HepG2 (cell line): ENCODE measurements around the gene CKAP2L. TPM values are rescaled to one million over a fixed set of nuclear protein-coding genes. Genes with fewer than 3 reads are reported as not detected.

ENCODE experiments used
- KDM2A ChIP-seq: sonication (generic); formaldehyde crosslinking; IDR thresholded peaks from 2 replicates; pipeline ENCODE4 v1.4.0; 2020; ENCODE audit warnings: low read depth, missing genetic modification reagents, borderline replicate concordance
- NFE2L2 ChIP-seq: fragments of 150-350 bp; IDR thresholded peaks from 2 replicates; pipeline ENCODE4 v1.6.1; 2014; ENCODE audit warnings: low read length
- NFRKB ChIP-seq: fragments of 450-650 bp; IDR thresholded peaks from 2 replicates; pipeline ENCODE4 v1.6.1; 2017
- NR2F6 ChIP-seq, 2 experiments: IDR thresholded peaks; 2 replicates each; pipeline ENCODE4 v1.6.1; 2016; ENCODE audit warnings: antibody characterized with exemption in 1 of 2, mild to moderate bottlenecking in 1 of 2
- PATZ1 ChIP-seq: sonication (generic); formaldehyde crosslinking; IDR thresholded peaks from 2 replicates; pipeline ENCODE4 v1.4.0; 2020; ENCODE audit warnings: missing genetic modification reagents
- PHF20 ChIP-seq: sonication (generic); formaldehyde crosslinking; IDR thresholded peaks from 2 replicates; pipeline ENCODE4 v1.5.0; 2020; ENCODE audit warnings: mild to moderate bottlenecking, missing genetic modification reagents
- POLR2A ChIP-seq, 2 experiments: IDR thresholded peaks; 2 replicates each; pipeline ENCODE4 v1.6.1; 2011; ENCODE audit warnings: low read depth in 2 of 2, low read length in 2 of 2, mild to moderate bottlenecking in 1 of 2, moderate library complexity in 1 of 2; ENCODE audit not compliant: insufficient read depth in 1 of 2
- RCOR2 ChIP-seq: IDR thresholded peaks from 2 replicates; pipeline ENCODE4 v1.6.1; 2016; ENCODE audit warnings: missing biosample characterization, missing genetic modification reagents
- SP2 ChIP-seq: sonication (generic); formaldehyde crosslinking; IDR thresholded peaks from 2 replicates; pipeline ENCODE4 v1.5.1; 2020; ENCODE audit warnings: mild to moderate bottlenecking, missing genetic modification reagents
- YEATS4 ChIP-seq: sonication (generic); formaldehyde crosslinking; IDR thresholded peaks from 2 replicates; pipeline ENCODE4 v1.4.0; 2020; ENCODE audit warnings: missing genetic modification reagents, borderline replicate concordance
- ZBTB14 ChIP-seq: sonication (generic); formaldehyde crosslinking; IDR thresholded peaks from 2 replicates; pipeline ENCODE4 v1.4.0; 2020; ENCODE audit warnings: missing genetic modification reagents
- ZBTB40 ChIP-seq, 2 experiments: fragments of 450-650 bp in 1 of 2; sonication (generic) in 1 of 2; formaldehyde crosslinking in 1 of 2; IDR thresholded peaks; 2 replicates each; pipeline versions ENCODE4 v1.6.1 to v1.8.0; 2016 to 2022; ENCODE audit warnings: antibody characterized with exemption in 1 of 2, mild to moderate bottlenecking in 1 of 2, missing genetic modification reagents in 1 of 2
- ZBTB7B ChIP-seq: sonication (generic); formaldehyde crosslinking; IDR thresholded peaks from 2 replicates; pipeline ENCODE4 v1.4.0; 2020; ENCODE audit warnings: missing genetic modification reagents
- ZNF317 ChIP-seq: sonication (generic); formaldehyde crosslinking; IDR thresholded peaks from 2 replicates; pipeline ENCODE4 v1.5.0; 2020; ENCODE audit warnings: mild to moderate bottlenecking, missing genetic modification reagents
- ZNF432 ChIP-seq: sonication (generic); formaldehyde crosslinking; IDR thresholded peaks from 2 replicates; pipeline ENCODE4 v1.5.0; 2020; ENCODE audit warnings: missing genetic modification reagents, mild to moderate bottlenecking, borderline replicate concordance
- ZNF615 ChIP-seq: sonication (generic); formaldehyde crosslinking; IDR thresholded peaks from 2 replicates; pipeline ENCODE4 v1.5.0; 2020; ENCODE audit warnings: mild to moderate bottlenecking, missing genetic modification reagents, borderline replicate concordance
- ZNF75D ChIP-seq: sonication (generic); formaldehyde crosslinking; IDR thresholded peaks from 2 replicates; pipeline ENCODE4 v1.8.1; 2023; ENCODE audit warnings: missing genetic modification reagents, mild to moderate bottlenecking, borderline replicate concordance
- polyA plus RNA-seq, 8 experiments: library from polyadenylated mRNA; depleted of rRNA in 3 of 8; stranded (reverse) in 7 of 8; unstranded in 1 of 8; fragments of >200 nt; fragmentation: Illumina TruSeq in 4 of 8; extraction: Trizol in 4 of 8; gene quantifications; 2 replicates each; pipeline versions ENCODE4 v1.2.1 to v1.2.3, GENCODE V29; 2011 to 2016; ENCODE audit warnings: low read depth in 4 of 8, missing spikeins in 1 of 8, mixed read lengths in 1 of 8; ENCODE audit not compliant: insufficient read depth in 1 of 8
- total RNA-seq, 5 experiments: library from RNA; depleted of rRNA; stranded (reverse); fragments of >200 nt; fragmentation: Illumina TruSeq; extraction: Trizol; gene quantifications; 2 replicates each; pipeline ENCODE4 v1.2.3, GENCODE V29; 2016; ENCODE audit warnings: low read depth in 1 of 5

CKAP2L gene
- total and polyA plus RNA-seq, 2 of the 13 experiments (the other 11 are each of a cell fraction or from before 2014, with no cell fraction given) = 7.1 to 9.5 TPM

- TF ChIP-seq YEATS4 (CRISPR knock-in tag) (no peak), ZNF75D (CRISPR knock-in tag) (no peak), NR2F6 (IDR thresholded peaks at IDR 0.05) (peak; percentile 52), NR2F6 (CRISPR knock-in tag; IDR thresholded peaks at IDR 0.05) (peak; percentile 72), PHF20 (CRISPR knock-in tag) (no peak), PATZ1 (CRISPR knock-in tag) (no peak), POLR2A (IDR thresholded peaks at IDR 0.05; ENCODE audit: insufficient read depth in 1 of 2, low read depth in 2 of 2, low read length in 2 of 2) (no peak), KDM2A (no peak), RCOR2 (CRISPR knock-in tag) (peak; percentile 86), ZBTB14 (CRISPR knock-in tag) (no peak), ZBTB7B (no peak), NFE2L2 (peak; percentile 83), ZNF615 (CRISPR knock-in tag) (peak; percentile 17; the same call in 1 of the 2 replicates), ZBTB40 (IDR thresholded peaks at IDR 0.05) (no peak), ZBTB40 (CRISPR knock-in tag; IDR thresholded peaks at IDR 0.05) (no peak), NFRKB (no peak), ZNF317 (CRISPR knock-in tag) (0 out of 2 replicates have a peak, but pooled peaks have one; percentile 69), ZNF432 (CRISPR knock-in tag) (no peak), SP2 (CRISPR knock-in tag) (no peak)
Observed at GRCh38 chr2:112803691-112804521, 39.5 kb upstream of the CKAP2L start (continued).
